Measurements from ENCODE around the gene USP53.

DNA sequence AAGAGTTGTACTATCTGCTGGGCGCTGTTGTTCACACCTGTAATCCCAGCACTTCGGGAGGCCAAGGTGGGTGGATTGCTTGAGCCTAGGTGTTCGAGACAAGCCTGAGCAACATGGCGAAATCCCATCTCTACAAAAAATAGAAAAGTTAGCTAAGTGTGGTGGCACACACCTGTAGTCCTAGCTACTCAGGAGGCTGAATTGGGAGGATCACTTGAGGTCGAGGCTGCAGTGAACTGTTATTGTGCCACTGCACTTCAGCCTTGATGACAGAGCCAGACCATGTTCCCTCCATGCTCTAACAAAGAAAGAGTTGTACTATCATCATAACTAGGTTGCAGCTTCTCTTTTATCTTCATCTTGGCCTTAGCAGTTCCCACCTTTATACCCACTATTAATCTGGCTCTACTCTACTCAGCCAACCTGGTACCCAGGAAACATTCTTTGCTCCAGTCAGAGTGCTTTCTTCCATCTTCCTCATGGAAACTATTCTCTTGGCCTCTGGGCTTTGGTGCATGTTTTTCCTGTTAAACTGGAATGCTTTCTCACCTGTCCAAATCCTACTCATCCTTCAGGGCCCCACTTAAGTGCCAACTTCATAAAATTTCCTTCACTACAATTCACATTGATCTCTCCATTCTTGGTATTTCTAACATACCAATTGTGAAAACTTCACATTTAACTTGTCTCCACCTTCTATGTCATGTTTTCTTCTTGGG, 91.2 kb downstream of the USP53 start:
- TF ChIP-seq SIN3A (IDR thresholded peaks at IDR 0.05; ENCODE audit: borderline replicate concordance in 2 of 2, control insufficient read depth in 1 of 2, low read depth in 2 of 2, low read length in 2 of 2): no peak
- TF ChIP-seq BHLHE40 (IDR thresholded peaks at IDR 0.05; ENCODE audit: low read length): no peak
- TF ChIP-seq, protein P1, sequence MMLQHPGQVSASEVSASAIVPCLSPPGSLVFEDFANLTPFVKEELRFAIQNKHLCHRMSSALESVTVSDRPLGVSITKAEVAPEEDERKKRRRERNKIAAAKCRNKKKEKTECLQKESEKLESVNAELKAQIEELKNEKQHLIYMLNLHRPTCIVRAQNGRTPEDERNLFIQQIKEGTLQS (IDR thresholded peaks at IDR 0.05): no peak
- TF ChIP-seq, protein P1 (CRISPR knock-in tag; conservative IDR thresholded peaks at IDR 0.05): no peak
- TF ChIP-seq ZNF23 (CRISPR knock-in tag; IDR thresholded peaks at IDR 0.05): no peak
- TF ChIP-seq SMAD3 (CRISPR knock-in tag; conservative IDR thresholded peaks at IDR 0.05): no peak
